Jurkat, Clone E6-1 (cell line): ENCODE data around the gene EDN3.

Experiments
- DNase-seq: peaks from one replicate; pipeline ENCODE4 v3.0.0-alpha.2; 2011; ENCODE audit warnings: low read depth, low spot score
- H3K4me3 ChIP-seq: 2 replicates; pipeline ENCODE4 v1.5.1; 2011; ENCODE audit warnings: mild to moderate bottlenecking, low read length, control low read depth, moderate library complexity

EDN3 gene

DNA sequence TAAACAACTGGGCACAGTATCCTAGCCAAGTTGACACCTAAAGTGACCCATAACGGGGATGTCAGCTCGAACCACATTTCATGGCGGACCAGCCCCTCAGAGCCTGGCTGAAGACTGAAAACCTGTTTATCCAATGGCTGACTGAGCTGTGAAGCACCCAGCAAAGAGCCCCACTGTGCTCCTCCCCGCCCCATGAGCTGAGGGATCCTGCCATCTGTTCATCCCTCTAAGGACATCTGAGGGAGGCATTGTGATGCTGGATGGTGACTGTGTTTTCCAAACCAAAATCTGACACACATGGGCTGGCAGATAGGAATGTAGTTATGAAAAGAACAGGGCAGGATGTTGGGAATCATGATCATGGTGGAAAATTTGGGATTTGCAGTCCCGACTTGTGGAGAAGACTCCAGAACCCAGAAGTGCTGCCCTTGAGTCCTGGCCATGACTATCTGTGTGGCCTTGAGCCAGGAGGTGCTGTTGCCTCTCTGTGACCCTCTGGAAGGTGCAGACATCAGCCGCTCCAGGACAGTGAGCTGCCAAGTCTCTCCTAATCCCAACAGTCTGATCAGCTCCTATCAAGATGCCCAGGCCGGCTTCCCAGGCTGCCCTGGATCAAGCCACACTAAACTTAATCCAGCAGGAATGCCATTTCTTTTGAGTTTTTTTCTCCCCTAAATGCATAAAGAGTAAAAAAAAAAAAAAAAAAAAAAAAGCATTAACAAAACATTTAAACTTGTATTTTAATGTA, 5.7 kb downstream of the EDN3 start:
- DNase-seq = no peak
- no peak overlapping the region for H3K4me3 ChIP-seq

DNA sequence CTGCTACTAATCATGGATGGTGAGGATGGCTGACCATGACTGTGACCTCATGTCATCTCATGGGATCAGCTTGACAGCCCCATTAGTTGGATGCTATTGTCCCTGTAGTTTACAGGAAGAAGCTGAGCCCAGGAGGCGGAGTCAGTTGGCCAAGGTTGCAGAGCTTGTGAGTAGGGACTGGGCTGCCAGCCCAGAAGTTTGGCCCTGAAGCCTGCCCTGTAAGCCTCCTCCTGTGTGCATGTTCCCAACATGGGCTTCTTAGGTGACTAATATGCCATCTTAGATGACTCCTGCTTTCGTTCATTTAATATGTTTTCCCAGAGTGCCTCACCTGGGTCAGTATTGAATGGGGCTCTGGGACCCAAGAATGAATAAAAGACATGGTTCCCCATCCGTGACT, 6.9 kb downstream of the EDN3 start:
- H3K4me3 ChIP-seq = no peak overlapping the region
- no peak for DNase-seq

DNA sequence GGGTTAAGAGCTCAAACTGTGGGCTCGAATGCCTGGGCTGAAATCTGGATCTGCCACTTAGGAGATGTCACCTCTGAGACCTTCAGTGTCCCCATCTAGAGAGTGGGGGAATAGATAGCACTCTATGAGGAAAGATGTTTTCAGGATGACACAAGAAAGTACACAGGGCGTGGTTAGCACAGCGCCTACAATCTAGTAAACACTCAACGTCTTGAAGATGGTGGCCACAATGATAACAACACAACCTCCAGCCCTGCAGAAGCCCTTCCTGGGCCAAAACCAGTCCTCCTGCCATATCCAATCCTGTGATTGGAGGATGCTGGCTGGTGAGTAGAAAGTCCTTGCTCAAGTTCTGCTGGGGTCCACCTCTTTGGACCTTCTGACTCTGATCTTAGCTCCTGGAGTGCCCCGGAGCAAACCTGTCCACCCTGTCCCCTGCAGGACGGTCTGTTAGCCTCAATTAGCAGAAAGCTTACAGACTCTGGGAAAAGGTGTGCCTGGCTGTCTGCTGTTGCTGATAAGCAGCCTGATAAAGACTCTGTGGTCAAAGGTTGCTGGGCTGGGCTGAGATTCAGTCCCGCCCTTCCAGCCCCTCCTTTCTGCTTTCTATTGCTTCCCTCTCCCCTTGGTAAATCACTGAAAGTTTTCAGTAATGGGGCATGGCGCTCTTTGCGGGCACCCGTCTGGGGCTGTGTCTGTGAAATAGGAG, 8.2 kb downstream of the EDN3 start:
- no peak for DNase-seq
- no peak overlapping the region for H3K4me3 ChIP-seq

DNA sequence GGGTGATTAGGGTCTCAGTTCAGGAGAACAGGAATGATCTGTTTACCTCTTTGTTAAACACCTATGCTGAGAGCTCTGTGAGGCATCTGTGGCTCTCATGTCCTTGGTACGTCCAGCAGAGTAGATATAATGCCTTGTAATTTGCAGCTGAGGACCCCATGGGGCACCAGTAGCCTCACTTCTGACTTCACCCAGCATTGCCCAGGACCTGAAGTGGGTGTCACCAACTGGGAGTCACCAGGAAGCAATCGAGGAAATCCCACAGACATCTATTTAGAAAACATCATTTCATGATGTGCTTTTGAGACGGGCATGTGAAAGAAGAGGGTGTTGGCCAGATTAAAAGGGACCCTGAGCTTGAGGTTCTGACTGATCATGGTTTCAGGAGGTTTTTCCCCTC, 8.8 kb downstream of the EDN3 start:
- H3K4me3 ChIP-seq = no peak overlapping the region
- DNase-seq = no peak

DNA sequence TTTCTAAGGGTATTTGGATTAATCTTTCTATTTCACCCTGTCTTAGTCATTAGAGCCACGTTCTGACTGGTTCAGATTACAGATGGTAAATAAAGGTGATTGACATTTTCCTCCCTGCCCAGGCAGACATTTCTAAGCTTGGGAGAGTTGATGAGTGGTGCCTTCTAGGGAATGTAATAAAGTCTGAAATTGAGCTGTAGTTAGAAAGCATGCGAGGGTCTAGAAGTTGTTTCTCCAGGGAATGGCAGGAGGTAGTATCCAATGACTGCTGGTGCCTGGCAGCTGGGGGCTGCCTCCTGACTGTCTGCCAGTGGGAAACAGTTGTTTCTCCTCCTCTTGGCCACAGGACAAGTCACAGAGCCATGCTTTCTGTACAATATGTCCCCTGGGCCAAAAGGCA, 14.6 kb downstream of the EDN3 start:
- DNase-seq = no peak
- H3K4me3 ChIP-seq = no peak overlapping the region

DNA sequence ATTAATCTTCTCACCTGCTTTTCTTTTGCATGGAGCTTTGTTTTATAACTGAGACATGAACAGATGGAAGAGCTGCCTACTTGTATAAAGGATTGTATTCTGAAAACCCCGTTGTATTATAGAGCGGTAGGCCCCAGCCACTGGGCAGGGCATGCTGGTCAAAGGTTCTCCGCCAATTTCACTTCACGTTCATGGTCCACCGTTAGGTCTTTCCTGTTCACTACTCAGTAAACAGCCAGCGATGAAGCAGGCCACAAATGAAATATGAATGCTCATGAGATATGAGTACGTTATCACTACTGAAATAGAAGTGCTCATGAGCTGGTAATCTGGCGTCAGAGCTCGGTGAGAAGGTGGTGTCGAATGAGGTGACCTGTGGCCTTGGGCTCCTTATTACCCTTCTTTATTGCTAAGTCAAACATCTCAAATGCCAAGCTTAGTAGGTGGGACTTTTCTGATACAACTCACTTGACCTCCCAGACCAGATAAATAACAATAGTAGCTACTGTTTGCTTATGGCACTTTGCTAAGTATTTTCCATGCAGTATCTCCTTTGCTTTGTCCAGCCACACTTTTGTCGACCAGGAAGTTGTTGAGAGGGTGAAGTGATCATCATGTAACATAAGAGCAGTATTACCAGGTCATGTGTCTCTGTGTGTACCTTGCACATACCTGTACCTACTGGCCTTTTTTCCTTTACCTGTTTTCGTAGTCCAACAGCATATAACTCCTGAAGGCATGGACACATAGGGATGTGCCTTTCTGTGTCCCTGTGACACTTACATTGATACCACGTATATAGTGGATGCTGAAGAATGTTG, 16.7 kb downstream of the EDN3 start:
- no peak overlapping the region for H3K4me3 ChIP-seq
- DNase-seq = no peak

DNA sequence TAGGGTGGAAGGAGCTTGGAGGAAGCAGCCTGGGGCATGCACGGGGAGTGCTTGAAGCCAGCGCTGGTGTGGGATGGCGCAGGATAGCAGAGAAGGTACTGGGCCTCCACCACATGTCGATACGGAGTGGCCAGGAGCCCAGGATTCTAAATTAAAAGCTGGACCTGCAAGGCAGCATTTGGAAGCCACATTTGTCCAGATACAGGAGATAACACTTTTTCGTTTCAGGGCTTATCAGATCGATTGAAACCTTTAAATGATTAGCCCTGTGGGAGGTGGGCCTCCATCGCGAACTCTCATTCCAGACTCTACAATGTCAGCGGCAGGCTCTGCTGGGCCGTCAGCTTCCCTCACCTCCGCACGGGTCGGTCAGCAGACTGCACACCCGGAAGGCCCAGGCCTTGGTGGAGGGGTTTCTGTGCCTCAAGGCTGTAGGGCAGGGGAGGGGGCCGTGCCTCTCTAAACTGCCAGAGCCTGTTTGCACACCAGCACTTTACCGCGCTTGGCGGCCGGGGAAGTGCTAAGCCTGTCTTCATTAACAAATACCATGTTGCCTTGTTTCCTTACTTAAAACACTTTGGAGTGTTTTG, 17.9 kb downstream of the EDN3 start:
- DNase-seq = no peak
- H3K4me3 ChIP-seq = no peak overlapping the region

DNA sequence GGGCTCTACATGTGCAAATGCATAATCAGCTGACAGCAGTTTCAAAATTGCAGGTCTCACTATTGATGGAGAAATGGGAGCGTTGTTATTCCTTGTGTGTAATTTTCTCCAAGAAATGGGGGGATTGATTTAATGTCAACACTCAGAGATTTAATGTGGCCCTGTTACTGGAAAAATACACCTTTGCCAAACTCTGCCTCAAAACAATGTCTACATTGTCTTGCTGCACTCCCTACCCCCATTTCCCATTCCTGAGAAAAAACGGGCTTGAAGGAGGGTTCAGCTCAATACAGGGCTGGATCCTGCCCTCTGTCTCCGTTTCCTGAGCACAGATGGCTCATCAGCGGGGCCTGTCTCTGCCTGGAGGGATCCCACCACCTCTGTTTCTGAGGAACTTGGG, 18.4 kb downstream of the EDN3 start:
- no peak for DNase-seq
- H3K4me3 ChIP-seq = no peak overlapping the region

DNA sequence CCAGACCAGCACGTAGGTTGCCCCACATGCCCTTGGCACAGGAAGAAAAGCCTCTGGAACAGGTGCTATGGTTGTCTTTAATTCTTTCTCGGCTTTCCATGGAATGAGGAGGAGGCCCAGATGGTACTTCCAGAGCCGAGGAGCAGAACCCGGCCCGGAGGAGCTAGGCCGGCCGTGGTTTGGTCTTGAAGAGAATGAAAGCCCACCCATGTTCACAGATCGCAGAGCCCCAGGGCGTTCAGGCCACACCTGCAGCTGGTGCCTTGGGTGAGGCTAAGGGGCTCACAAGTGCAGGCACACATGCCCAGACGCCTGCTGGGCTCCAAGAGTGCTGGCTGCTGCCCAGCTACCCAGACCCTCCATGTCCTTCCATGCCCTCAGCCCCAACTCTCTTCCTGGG, 20.0 kb downstream of the EDN3 start:
- DNase-seq = no peak
- H3K4me3 ChIP-seq = no peak overlapping the region

DNA sequence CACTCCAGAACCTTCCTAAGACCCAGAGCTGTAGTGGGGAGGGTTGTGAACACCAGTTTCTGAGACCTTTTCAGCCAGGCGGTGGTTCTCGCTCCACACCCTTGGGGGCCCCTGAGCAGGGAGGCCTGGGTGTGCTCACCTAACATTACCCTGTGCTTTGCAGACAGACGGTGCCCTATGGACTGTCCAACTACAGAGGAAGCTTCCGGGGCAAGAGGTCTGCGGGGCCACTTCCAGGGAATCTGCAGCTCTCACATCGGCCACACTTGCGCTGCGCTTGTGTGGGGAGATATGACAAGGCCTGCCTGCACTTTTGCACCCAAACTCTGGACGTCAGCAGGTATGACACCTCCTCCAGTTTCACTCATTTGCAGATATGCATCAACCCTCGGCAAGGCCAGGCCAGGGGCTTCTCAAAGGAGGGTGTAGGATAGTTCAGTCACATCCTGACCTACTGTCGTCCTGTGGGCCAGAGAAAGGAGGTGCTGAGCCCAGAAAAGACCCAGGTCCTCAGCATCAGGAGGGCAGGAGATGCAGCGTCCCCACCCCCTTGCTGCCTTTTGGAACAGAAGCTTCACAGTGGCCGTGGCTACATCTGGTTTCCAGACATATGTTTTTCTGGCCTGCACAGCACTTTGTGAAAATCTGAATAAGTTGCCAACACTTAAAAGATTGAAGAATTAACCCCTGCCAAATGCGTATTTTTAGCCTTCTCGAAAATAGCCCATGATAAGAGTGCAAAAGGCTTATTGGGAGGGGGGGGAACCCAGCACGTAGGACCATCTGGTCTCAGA, 20.6 kb downstream of the EDN3 start:
- no peak for DNase-seq
- H3K4me3 ChIP-seq = no peak overlapping the region

DNA sequence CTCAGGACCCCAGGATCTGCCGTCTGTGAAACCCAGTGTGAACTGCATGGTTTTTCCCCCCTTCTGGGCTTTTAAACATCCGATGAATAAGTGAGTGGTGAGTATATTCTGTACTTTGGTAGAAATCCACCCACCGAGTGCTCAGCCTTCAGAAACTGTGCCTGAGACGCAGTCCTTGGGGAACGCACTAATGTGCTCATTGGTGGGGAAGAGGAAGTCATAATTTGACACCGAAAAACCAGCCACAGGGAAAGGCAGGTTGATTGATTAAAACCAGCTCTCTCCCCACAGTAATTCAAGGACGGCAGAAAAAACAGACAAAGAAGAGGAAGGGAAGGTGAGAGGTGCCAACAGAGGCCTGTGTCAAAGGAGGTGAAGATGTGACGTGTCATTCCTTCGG, 21.7 kb downstream of the EDN3 start:
- no peak overlapping the region for H3K4me3 ChIP-seq
- no peak for DNase-seq

DNA sequence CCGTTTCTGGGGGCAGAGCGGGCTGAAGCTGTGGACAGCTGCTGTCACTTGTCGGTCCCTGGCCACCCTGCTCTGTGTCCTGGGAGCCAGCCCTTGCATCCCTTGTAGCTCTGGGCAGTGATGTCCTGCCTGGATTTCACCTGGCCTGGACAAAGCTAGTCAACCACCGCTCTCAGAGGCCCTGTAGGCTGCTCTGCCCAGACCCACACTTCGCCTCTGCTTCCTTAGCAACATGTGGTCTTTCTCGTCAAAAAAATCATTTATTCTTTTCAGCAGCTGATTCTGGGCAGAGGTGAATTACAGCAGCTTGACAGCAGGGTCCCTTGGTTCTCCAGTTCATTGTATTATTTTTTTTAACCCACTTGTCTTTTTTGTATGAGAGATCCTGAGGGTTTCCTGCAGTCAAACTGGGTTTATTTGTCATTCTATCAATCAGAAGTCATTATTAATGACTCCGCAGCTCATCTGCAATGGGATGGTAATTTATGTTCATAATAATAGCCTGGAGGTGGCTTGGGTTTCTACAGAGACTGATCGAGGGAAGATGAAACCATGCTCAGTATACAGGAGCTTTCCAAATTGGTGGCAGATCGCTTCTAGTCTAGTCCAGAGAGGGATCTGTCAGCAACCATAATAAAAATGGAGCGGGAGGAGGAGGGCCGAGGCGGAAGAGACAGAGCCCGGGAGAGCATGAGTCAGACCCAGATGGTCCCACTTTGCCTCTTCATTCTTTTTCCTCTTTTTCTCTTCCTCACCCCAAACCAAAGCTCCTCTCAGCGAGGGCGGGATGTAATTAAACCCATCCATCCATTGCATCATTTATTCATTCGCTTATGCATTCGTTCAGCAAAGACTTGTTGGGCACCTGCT, 22.4 kb downstream of the EDN3 start:
- H3K4me3 ChIP-seq = no peak overlapping the region
- no peak for DNase-seq

DNA sequence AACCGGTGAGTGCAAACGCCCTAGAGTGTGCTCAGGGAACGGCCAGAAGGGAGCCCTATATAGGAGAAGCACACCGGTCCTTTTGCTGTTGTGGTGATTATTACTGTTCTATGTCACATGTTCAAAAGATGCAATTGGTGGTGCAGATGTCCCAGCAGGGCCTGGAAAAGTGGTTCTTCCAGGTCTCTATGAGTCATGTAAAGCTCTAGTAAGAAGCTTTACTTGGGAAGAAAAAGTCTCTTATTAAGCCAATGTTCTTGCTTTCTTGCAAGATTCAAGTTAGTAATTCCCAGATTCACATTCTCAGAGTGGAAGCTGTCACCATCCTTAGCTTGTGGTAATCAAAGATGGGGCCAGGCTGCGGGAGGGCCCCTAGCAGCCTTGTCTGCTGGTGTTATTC, 23.3 kb downstream of the EDN3 start:
- no peak for DNase-seq
- no peak overlapping the region for H3K4me3 ChIP-seq

DNA sequence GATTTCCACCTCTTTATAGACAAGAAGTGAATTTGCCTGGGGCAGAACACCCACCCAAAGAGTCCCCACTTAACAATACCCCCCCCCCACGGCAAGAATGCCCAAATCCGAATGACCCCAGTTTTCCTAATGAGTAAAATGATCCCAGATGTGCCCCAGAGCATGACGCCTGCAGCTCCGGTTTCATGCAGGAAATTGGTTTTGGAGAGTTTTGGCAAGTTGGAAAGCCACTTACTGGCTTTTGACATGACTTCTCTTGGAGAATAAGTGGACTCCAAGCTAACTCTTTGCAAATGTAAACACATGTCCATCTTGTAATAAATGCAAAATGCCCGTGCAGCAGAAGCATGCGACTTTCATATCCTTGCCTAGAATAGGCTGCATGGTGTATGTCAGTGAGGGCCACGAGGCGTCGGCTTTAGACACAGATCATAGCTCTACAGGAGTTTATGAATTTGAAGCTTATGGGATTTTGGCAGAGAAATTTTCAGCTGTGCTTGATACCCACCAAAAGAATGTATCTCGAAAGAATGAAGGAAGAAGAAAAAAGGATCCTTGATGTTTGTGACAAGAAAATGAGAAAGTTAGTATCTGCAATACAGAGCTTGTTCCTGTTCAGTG, 24.2 kb downstream of the EDN3 start:
- no peak overlapping the region for H3K4me3 ChIP-seq
- DNase-seq = no peak

DNA sequence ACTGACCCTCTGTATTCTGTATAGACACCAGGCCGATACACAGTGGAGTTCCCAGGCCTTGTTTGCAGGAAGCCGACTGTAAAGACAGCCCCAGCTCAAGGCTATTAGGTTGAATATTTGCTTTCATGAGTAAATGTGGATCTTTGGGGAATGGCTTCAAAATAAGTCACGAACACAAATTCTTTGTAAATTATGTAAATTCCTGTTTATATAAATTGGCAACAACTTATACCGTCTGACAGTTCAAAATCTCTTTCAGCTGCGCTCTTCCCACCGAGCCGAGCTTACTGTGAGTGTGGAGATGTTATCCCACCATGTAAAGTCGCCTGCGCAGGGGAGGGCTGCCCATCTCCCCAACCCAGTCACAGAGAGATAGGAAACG, 24.7 kb downstream of the EDN3 start:
- H3K4me3 ChIP-seq = no peak overlapping the region
- no peak for DNase-seq

DNA sequence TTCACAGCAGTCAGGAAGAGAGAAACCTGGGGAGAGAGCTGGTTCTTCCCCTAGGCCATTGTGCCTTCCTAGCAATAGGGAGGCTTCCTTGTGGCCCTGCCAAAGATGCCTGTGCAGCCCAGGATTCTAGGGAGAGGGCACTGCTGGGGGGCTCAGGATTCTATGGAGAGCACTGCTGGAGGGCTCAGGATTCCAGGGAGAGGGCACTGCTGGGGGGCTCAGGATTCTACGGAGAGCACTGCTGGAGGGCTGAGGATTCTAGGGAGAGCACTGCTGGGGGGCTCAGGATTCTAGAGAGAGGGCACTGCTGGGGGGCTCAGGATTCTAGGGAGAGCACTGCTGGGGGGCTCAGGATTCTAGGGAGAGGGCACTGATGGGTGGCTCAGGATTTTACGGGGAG, 25.8 kb downstream of the EDN3 start:
- H3K4me3 ChIP-seq = no peak overlapping the region
- no peak for DNase-seq

DNA sequence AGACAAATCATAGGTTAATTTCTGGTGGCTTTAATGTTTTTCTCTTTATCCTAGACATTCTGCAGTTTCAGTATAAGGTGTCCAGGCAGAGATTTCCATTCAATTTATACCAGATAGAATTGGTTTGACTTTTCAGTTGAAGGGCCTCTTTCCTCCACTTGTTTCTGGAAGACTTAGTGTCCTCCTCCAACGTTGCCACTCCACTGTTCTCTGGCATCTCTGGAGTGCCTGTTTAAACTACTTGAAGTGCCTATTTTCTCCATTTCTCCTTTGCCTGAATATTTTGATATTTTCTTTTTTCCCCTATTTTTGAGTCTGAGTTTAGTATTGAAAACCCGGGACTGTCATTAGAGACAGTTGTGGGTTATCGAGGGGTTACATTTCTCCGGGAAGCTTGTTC, 27.7 kb downstream of the EDN3 start:
- H3K4me3 ChIP-seq = no peak overlapping the region
- DNase-seq = no peak
